Uterus (tissue), 2 donors: ENCODE data around the gene PLPP2.

Source experiments
- POLR2A ChIP-seq, 2 donors: fragments of 450-650 bp; IDR thresholded peaks; one replicate each; pipeline ENCODE4 v1.6.1; 2016; ENCODE audit warnings: antibody characterized with exemption in 2 of 2, mild to moderate bottlenecking in 1 of 2, moderate library complexity in 1 of 2
- TF ChIP-seq, protein P1 (sequence below), 4 experiments: fragments of 200-600 bp in 2 of 4; fragments of 450-650 bp in 2 of 4; sonication (generic) in 2 of 4; IDR thresholded peaks; one replicate each; pipeline ENCODE4 v1.5.1; 2016 to 2019; ENCODE audit warnings: antibody characterized with exemption in 4 of 4, mild to moderate bottlenecking in 2 of 4, moderate library complexity in 1 of 4

DNA sequence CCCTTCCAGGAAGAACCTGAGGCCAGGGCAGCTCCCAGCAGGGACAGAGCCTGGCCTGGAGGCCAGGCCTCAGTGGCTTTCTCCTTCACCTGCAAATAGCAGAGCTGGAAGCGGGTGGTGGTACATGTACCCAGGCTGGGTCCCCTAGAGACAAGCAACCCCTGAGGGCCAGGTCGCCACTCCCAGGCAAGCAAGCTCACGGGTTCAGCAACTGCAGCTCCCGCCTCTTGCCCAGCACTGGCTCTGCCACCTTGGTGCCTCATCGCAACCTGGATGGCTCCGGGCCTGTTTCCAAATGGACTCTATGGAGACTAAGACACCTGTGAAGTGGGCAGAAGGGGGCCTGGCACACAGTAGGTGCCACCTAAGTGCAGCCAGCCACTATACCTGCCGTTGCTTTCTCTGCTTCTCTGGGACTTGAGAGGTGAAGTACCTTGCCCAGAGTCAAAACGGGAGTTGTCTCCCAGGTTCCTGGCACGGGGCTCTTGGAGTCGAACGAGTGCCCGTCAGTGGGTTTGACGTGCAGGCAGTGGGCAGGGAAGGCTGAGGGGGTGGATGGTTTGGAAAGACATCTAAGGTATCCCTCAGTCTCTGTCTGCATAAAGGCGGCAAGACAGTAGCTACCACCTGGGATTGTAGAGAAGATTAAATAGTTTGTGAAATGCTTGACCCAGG lies 2.4 kb upstream of the PLPP2 start:
- TF ChIP-seq, protein P1, sequence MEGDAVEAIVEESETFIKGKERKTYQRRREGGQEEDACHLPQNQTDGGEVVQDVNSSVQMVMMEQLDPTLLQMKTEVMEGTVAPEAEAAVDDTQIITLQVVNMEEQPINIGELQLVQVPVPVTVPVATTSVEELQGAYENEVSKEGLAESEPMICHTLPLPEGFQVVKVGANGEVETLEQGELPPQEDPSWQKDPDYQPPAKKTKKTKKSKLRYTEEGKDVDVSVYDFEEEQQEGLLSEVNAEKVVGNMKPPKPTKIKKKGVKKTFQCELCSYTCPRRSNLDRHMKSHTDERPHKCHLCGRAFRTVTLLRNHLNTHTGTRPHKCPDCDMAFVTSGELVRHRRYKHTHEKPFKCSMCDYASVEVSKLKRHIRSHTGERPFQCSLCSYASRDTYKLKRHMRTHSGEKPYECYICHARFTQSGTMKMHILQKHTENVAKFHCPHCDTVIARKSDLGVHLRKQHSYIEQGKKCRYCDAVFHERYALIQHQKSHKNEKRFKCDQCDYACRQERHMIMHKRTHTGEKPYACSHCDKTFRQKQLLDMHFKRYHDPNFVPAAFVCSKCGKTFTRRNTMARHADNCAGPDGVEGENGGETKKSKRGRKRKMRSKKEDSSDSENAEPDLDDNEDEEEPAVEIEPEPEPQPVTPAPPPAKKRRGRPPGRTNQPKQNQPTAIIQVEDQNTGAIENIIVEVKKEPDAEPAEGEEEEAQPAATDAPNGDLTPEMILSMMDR (IDR thresholded peaks at IDR 0.05), result no peak
- no peak for TF ChIP-seq POLR2A (IDR thresholded peaks at IDR 0.05)
